ENCODE results near the gene RTL1. TPM values are rescaled to one million over a fixed set of nuclear protein-coding genes. Genes with fewer than 3 reads are reported as not detected.

Gene RTL1
- total and polyA plus RNA-seq, 5 donors from 2014 or later, result not detected

DNA sequence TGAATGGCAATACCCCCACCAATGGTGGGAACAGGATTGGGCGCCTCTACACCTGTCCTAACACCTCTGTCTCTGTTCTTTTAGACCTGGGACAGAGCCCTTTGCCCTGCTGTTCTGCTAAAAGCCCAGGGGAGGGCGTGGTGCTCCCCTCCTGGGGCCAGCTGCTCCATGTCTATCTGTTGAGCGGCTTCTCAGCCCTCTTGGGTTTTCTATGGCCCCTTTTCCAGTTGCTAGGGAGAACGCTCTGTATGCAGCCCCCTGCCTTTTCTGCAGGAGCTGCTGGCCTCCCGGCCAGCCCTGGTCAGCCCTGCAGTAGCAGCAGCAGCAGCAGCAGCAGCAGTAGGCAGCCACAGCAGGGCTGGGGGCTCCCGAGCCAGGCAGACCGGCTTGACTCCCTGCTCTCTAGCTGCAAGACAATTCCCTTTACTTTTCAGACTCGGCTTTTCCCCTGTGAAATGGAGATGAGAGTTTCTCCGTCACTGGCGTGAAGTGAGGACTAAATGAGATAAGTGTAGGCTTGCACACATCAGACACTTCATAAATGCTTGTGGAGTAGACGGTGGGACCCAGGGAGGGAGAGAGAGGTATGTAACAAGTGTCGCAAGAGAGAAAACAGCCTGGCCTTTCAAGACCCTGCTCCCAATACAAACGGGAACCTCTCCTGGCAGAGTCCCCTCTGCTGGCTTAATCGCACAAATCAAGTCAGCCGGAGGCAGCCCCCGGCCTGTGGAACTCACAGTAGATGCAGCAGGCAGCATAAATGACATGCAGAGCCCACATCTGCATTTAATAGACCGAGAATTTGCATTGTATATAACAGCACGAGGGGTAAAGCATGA, 1.0 kb downstream of the RTL1 start:
- DNase-seq, result no peak
- H3K4me1 ChIP-seq (ENCODE audit: control insufficient read depth, insufficient read depth, low read length, poor library complexity, severe bottlenecking), result no peaks in the 10 kb centered on the region
- no peaks in the 10 kb centered on the region for H3K4me1 Mint-ChIP-seq
- H3K36me3 Mint-ChIP-seq, result no peaks in the 10 kb centered on the region
- H3K27me3 ChIP-seq (ENCODE audit: control insufficient read depth, insufficient read depth, low read length), result no peaks in the 10 kb centered on the region
- H3K36me3 ChIP-seq (ENCODE audit: control insufficient read depth, insufficient read depth, low read length), result no peaks in the 10 kb centered on the region
- H3K4me3 ChIP-seq (ENCODE audit: low read depth, low read length), result no peak overlapping the region
- no peak overlapping the region for H3K4me3 Mint-ChIP-seq
- H3K9me3 ChIP-seq (ENCODE audit: control insufficient read depth in 2 of 2, low read length in 2 of 2), result no peaks in the 10 kb centered on the region
- no peak overlapping the region for H3K27ac Mint-ChIP-seq
- H3K9me3 Mint-ChIP-seq, result peaks cover 0 to 3% (median 0%) of the 10 kb centered on the region in 7 donors
- H3K27ac ChIP-seq (ENCODE audit: insufficient read depth, low read length, poor library complexity, severe bottlenecking), result no peak overlapping the region
- H3K27me3 Mint-ChIP-seq, result peaks cover 48% of the 10 kb centered on the region
- no peak for ATAC-seq (ENCODE audit: low read depth in 2 of 2)

DNA sequence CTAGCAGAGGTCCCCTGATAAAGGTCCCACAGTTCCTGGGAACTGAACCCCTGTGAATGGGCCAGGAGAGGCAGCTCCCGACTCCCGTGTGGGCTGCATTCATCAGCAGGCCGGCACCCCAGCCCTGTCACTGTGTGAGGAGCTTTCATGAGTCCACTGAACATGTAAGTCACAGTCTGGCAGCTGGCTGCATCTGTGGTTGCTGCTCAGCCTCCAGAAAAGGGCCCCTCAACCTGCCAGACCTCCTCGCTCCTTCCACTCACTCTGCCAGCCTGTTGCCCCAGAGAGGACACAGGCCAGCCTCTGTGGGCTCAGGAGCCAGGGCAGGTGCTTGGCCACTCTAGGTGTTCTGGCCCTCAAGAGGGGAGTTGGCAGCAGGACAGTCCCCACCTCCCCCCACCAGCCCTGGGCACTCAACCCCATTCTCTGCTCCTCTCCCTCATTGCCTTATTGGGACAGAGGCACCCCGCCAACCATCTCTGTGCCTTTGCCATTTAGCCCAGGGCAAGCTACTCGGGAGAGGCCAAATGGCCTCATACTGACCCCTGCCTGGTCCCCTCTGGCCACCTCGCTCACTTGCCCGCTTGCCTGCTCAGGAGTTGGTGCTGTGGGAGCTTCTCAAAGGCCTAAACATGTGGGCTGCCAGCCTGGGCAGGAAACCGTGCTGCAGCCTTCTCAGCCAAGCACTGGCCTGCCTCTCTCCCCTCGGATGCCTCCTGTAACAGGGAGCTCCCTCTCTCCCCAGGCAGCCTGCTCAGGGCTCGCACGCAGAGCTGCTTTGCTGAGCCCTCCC, 1.9 kb downstream of the RTL1 start:
- H3K36me3 ChIP-seq (ENCODE audit: control insufficient read depth, insufficient read depth, low read length), result no peaks in the 10 kb centered on the region
- peaks cover 0 to 3% (median 0%) of the 10 kb centered on the region in 7 donors for H3K9me3 Mint-ChIP-seq
- H3K27me3 Mint-ChIP-seq, result peaks cover 51% of the 10 kb centered on the region
- no peaks in the 10 kb centered on the region for H3K4me1 Mint-ChIP-seq
- no peaks in the 10 kb centered on the region for H3K4me1 ChIP-seq (ENCODE audit: control insufficient read depth, insufficient read depth, low read length, poor library complexity, severe bottlenecking)
- no peak overlapping the region for H3K27ac ChIP-seq (ENCODE audit: insufficient read depth, low read length, poor library complexity, severe bottlenecking)
- no peaks in the 10 kb centered on the region for H3K9me3 ChIP-seq (ENCODE audit: control insufficient read depth in 2 of 2, low read length in 2 of 2)
- H3K36me3 Mint-ChIP-seq, result no peaks in the 10 kb centered on the region
- H3K4me3 ChIP-seq (ENCODE audit: low read depth, low read length), result no peak overlapping the region
- H3K27me3 ChIP-seq (ENCODE audit: control insufficient read depth, insufficient read depth, low read length), result no peaks in the 10 kb centered on the region
- DNase-seq (no peak), ATAC-seq (ENCODE audit: low read depth in 2 of 2) (no peak)
- no peak overlapping the region for H3K4me3 Mint-ChIP-seq
- no peak overlapping the region for H3K27ac Mint-ChIP-seq

DNA sequence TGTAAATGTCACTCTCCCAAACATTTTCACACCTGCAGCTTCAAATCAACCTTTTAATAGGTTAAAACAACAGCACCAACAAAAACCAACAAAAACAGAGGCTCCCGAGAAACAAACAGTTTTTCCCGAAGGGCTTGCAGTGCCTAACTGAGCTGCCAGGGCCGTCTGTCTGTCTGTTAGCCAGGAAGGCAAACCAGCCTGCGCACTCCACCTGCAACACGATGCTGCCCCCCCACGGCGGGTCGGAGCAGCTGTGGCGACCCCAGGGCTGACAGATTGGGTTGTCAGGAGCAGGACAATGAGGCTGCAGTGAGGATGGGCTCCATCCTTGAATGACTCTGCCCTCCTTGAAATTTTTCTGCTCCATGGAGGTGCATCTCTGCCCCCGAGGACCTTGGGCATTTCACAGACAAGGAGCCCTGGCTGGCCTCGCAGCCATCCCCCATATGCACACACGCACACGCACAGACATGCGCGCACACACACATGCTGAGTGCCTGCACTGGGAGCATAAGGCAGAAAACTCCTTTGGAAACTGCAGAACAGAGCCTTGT, 2.6 kb downstream of the RTL1 start:
- Histone ChIP-seq H3K4me3 (ENCODE audit: low read depth, low read length) (no peak overlapping the region), H3K27me3 (ENCODE audit: control insufficient read depth, insufficient read depth, low read length) (no peaks in the 10 kb centered on the region), H3K9me3 (ENCODE audit: control insufficient read depth in 2 of 2, low read length in 2 of 2) (no peaks in the 10 kb centered on the region), H3K36me3 (ENCODE audit: control insufficient read depth, insufficient read depth, low read length) (no peaks in the 10 kb centered on the region), H3K27ac (ENCODE audit: insufficient read depth, low read length, poor library complexity, severe bottlenecking) (no peak overlapping the region), H3K4me1 (ENCODE audit: control insufficient read depth, insufficient read depth, low read length, poor library complexity, severe bottlenecking) (no peaks in the 10 kb centered on the region)
- no peak overlapping the region for H3K4me3 Mint-ChIP-seq
- no peaks in the 10 kb centered on the region for H3K4me1 Mint-ChIP-seq
- no peaks in the 10 kb centered on the region for H3K36me3 Mint-ChIP-seq
- DNase-seq (peak in 1 of 3 donors; percentile 3), ATAC-seq (ENCODE audit: low read depth in 2 of 2) (no peak)
- peaks cover 0 to 3% (median 0%) of the 10 kb centered on the region in 7 donors for H3K9me3 Mint-ChIP-seq
- H3K27ac Mint-ChIP-seq, result no peak overlapping the region
- H3K27me3 Mint-ChIP-seq, result peaks cover 49% of the 10 kb centered on the region

DNA sequence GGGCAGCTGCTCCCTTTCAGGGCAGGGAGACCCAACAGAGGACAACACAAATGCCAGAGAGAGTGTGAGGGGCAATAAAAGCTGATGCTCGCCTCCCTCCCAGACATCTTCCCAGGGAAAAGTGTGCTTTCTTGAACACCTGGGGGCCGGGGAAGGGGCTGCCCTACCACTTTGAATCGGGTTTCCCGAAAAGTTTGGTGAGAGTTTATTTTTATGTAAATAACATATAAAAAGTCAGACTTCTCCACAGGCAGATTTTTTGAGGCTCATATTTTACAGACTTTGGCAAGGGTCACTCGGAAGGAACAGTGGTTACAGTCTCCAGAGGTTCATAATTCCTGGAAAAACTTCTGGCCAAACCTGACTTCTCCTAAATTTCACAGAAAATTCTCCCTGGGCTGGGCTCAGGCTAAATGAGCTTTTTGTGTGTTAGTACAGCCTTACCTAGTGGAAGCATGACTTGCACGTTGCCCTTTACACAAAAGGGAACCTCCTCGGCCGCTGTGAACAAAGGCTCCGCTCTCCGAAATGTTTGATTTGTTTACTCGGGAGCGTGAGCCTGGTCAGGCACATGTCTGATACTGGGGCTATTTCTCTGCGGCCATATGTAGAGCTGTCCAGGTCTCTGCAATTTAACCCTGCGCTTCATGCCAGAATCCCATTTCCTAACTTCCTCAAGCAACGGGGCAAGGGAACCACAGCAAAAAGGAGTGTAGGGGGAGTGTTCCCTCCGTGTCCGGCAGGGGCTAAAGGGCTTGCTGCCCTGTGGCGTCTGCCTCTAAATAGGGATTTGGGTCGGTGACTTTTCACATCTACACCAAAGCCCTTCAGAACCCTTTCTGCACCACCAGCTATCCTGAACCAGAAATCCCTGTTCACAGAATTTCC, 3.4 kb downstream of the RTL1 start:
- Histone ChIP-seq H3K36me3 (ENCODE audit: control insufficient read depth, insufficient read depth, low read length) (no peaks in the 10 kb centered on the region), H3K27me3 (ENCODE audit: control insufficient read depth, insufficient read depth, low read length) (no peaks in the 10 kb centered on the region), H3K27ac (ENCODE audit: insufficient read depth, low read length, poor library complexity, severe bottlenecking) (no peak overlapping the region), H3K4me3 (ENCODE audit: low read depth, low read length) (no peak overlapping the region), H3K9me3 (ENCODE audit: control insufficient read depth in 2 of 2, low read length in 2 of 2) (no peaks in the 10 kb centered on the region), H3K4me1 (ENCODE audit: control insufficient read depth, insufficient read depth, low read length, poor library complexity, severe bottlenecking) (no peaks in the 10 kb centered on the region)
- DNase-seq (no peak), ATAC-seq (ENCODE audit: low read depth in 2 of 2) (no peak)
- Mint-ChIP-seq H3K36me3 (no peaks in the 10 kb centered on the region), H3K9me3 (peaks cover 0 to 4% (median 0%) of the 10 kb centered on the region in 7 donors), H3K27me3 (peaks cover 42% of the 10 kb centered on the region), H3K27ac (no peak overlapping the region), H3K4me3 (no peak overlapping the region), H3K4me1 (no peaks in the 10 kb centered on the region)

DNA sequence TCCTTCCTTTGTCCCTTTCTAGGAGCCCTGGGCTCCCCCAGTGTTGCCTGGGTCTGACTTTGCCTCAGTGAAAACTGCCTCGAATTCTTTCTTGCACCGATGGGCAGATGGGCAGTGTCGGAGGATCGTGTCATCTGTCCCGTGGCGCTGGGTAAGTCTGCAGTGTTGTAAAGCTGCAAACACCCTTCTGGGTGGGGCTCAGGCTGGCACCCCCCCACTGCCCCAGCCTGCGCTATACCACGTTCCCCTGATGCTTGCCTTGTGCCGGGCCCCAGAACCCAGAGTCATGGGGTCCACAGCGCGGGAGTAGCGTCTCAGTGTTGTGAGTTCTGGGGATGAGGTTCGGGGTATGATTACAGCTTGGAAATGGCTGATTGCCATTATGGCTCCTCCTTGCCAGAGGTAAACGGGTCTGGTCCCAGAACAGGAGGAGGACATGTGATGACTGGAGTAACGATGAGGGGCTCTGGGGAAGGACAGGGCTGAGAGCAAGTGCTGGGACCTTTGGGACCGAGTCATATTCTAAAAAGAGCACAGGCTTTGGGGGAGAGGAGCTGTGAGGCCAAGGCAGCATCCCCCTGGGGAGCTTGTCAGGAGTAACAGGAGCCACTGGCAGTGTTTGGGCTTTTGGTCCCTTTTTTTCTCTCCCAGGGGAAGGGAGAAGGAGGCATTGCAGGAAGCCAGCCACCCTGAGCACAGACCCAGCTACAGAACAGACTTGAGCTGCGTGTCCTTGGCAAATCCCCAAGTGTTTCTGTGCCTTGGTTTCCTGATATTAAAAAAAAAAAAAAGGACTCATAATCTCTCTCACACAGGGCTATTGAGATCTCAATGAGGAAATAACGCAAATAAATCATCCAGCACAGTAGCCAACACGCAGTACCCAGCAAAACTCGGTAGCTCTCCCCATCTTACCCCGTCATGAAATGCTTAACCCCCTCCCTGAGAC, 4.3 kb downstream of the RTL1 start:
- Histone ChIP-seq H3K4me3 (ENCODE audit: low read depth, low read length) (no peak overlapping the region), H3K4me1 (ENCODE audit: control insufficient read depth, insufficient read depth, low read length, poor library complexity, severe bottlenecking) (no peaks in the 10 kb centered on the region), H3K27ac (ENCODE audit: insufficient read depth, low read length, poor library complexity, severe bottlenecking) (no peak overlapping the region), H3K27me3 (ENCODE audit: control insufficient read depth, insufficient read depth, low read length) (no peaks in the 10 kb centered on the region), H3K36me3 (ENCODE audit: control insufficient read depth, insufficient read depth, low read length) (no peaks in the 10 kb centered on the region), H3K9me3 (ENCODE audit: control insufficient read depth in 2 of 2, low read length in 2 of 2) (no peaks in the 10 kb centered on the region)
- peaks cover 0 to 4% (median 0%) of the 10 kb centered on the region in 7 donors for H3K9me3 Mint-ChIP-seq
- no peak for DNase-seq
- no peaks in the 10 kb centered on the region for H3K4me1 Mint-ChIP-seq
- no peak overlapping the region for H3K4me3 Mint-ChIP-seq
- no peaks in the 10 kb centered on the region for H3K36me3 Mint-ChIP-seq
- no peak for ATAC-seq (ENCODE audit: low read depth in 2 of 2)
- H3K27ac Mint-ChIP-seq, result no peak overlapping the region
- peaks cover 42% of the 10 kb centered on the region for H3K27me3 Mint-ChIP-seq

DNA sequence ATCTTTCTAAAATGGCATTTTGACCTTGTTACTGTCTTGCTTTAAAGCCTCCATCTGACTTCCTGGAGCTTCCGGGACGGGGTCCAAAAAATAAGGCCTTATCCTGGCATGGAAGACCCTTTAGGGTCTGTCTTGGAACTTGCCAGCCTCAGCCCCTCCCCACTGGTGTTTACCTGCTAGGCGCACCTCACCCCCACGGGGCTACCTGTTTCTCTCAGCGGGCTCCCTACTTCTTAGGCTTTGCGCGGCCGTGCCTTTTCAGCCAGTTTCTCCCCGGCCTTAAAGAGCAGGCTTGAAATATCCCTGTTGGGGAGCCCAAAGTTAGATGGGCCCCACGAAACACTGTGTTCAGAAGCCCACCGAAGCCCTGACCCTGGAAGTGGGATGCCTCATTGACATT, 5.1 kb downstream of the RTL1 start:
- no peak for ATAC-seq (ENCODE audit: low read depth in 2 of 2)
- H3K9me3 Mint-ChIP-seq, result peaks cover 0 to 4% (median 0%) of the 10 kb centered on the region in 7 donors

More for the DNA sequence above, 5.1 kb downstream of the RTL1 start:
- Mint-ChIP-seq H3K27ac (no peak overlapping the region), H3K4me3 (no peak overlapping the region), H3K36me3 (no peaks in the 10 kb centered on the region), H3K4me1 (no peaks in the 10 kb centered on the region), H3K27me3 (peaks cover 42% of the 10 kb centered on the region)
- no peak for DNase-seq
- Histone ChIP-seq H3K27me3 (ENCODE audit: control insufficient read depth, insufficient read depth, low read length) (no peaks in the 10 kb centered on the region), H3K4me3 (ENCODE audit: low read depth, low read length) (no peak overlapping the region), H3K9me3 (ENCODE audit: control insufficient read depth in 2 of 2, low read length in 2 of 2) (no peaks in the 10 kb centered on the region), H3K4me1 (ENCODE audit: control insufficient read depth, insufficient read depth, low read length, poor library complexity, severe bottlenecking) (no peaks in the 10 kb centered on the region), H3K27ac (ENCODE audit: insufficient read depth, low read length, poor library complexity, severe bottlenecking) (no peak overlapping the region), H3K36me3 (ENCODE audit: control insufficient read depth, insufficient read depth, low read length) (no peaks in the 10 kb centered on the region)
